ENCODE measurements around the gene LCA5. TPM values are rescaled to one million over a fixed set of nuclear protein-coding genes. Genes with fewer than 3 reads are reported as not detected.

Gene LCA5
- total RNA-seq, 4 donors from 2014 or later, result 5.2 to 11.5 (median 8.5) TPM

GRCh38 chr6:79506251-79506650, 31.0 kb downstream of the LCA5 start:
- no peak for DNase-seq (ENCODE audit: extremely low spot score)
- intact Hi-C loops (cut with DNase I), result no loop called here

GRCh38 chr6:79504372-79504771, 32.9 kb downstream of the LCA5 start:
- H3K36me3 ChIP-seq, result peaks cover 0 to 3% (median 0%) of the 10 kb centered on the region in 4 donors
- no peak overlapping the region for H3K27ac ChIP-seq (replicated peaks in 1 of 4)
- H3K27me3 ChIP-seq, result no peaks in the 10 kb centered on the region
- DNase-seq (ENCODE audit: extremely low spot score), result no peak
- no peak for TF ChIP-seq EP300 (IDR thresholded peaks at IDR 0.05)
- TF ChIP-seq POLR2AphosphoS5 (IDR thresholded peaks at IDR 0.05), result no peak
- no peak for TF ChIP-seq POLR2A (IDR thresholded peaks at IDR 0.05; ENCODE audit: low read depth)
- no peak for TF ChIP-seq CTCF (IDR thresholded peaks at IDR 0.05)
- WGBS, result 98% methylated on average over 2 of the region's 2 CpGs
- no peak overlapping the region for H3K4me3 ChIP-seq
- H3K4me1 ChIP-seq, result no peaks in the 10 kb centered on the region
- intact Hi-C loops (cut with DNase I), result no loop called here
- H3K9me3 ChIP-seq, result no peaks in the 10 kb centered on the region

More at GRCh38 chr6:79506251-79506650, 31.0 kb downstream of the LCA5 start:
- Histone ChIP-seq H3K27me3 (no peaks in the 10 kb centered on the region), H3K9me3 (no peaks in the 10 kb centered on the region), H3K27ac (replicated peaks in 1 of 4) (no peak overlapping the region), H3K36me3 (peaks cover 0 to 3% (median 0%) of the 10 kb centered on the region in 4 donors), H3K4me1 (no peaks in the 10 kb centered on the region), H3K4me3 (no peak overlapping the region)
- no peak for TF ChIP-seq POLR2AphosphoS5 (IDR thresholded peaks at IDR 0.05)
- TF ChIP-seq EP300 (IDR thresholded peaks at IDR 0.05), result no peak
- TF ChIP-seq POLR2A (IDR thresholded peaks at IDR 0.05; ENCODE audit: low read depth), result no peak
- TF ChIP-seq CTCF (IDR thresholded peaks at IDR 0.05), result no peak
- WGBS, result 93% methylated on average over 1 of the region's 1 CpG

GRCh38 chr6:79498842-79499241, 38.4 kb downstream of the LCA5 start:
- H3K27ac ChIP-seq (replicated peaks in 1 of 4), result no peak overlapping the region
- TF ChIP-seq CTCF (IDR thresholded peaks at IDR 0.05), result no peak
- TF ChIP-seq EP300 (IDR thresholded peaks at IDR 0.05), result no peak
- no peak for DNase-seq (ENCODE audit: extremely low spot score)
- no peak overlapping the region for H3K4me3 ChIP-seq
- no peaks in the 10 kb centered on the region for H3K27me3 ChIP-seq
- intact Hi-C loops (cut with DNase I), result no loop called here
- H3K4me1 ChIP-seq, result no peaks in the 10 kb centered on the region
- WGBS, result 64% methylated on average over 1 of the region's 1 CpG
- H3K36me3 ChIP-seq, result no peaks in the 10 kb centered on the region
- H3K9me3 ChIP-seq, result no peaks in the 10 kb centered on the region

GRCh38 chr6:79495246-79495645, 42.0 kb downstream of the LCA5 start:
- no peak overlapping the region for H3K27ac ChIP-seq (replicated peaks in 1 of 4)
- intact Hi-C loops (cut with DNase I), result no loop called here
- no peak for TF ChIP-seq CTCF (IDR thresholded peaks at IDR 0.05)
- TF ChIP-seq POLR2AphosphoS5 (IDR thresholded peaks at IDR 0.05), result no peak
- no peak for TF ChIP-seq POLR2A (IDR thresholded peaks at IDR 0.05; ENCODE audit: low read depth)
- TF ChIP-seq EP300 (IDR thresholded peaks at IDR 0.05), result no peak
- no peak for DNase-seq (ENCODE audit: extremely low spot score)
- no peaks in the 10 kb centered on the region for H3K4me1 ChIP-seq
- no peak overlapping the region for H3K4me3 ChIP-seq
- peaks cover 0 to 11% (median 6%) of the 10 kb centered on the region in 4 donors for H3K36me3 ChIP-seq
- H3K9me3 ChIP-seq, result no peaks in the 10 kb centered on the region
- H3K27me3 ChIP-seq, result no peaks in the 10 kb centered on the region
- WGBS, result 96% methylated on average over 10 of the region's 10 CpGs

- H3K4me3 ChIP-seq, result no peak overlapping the region
- no peak for DNase-seq (ENCODE audit: extremely low spot score)
- no peaks in the 10 kb centered on the region for H3K4me1 ChIP-seq
- intact Hi-C loops (cut with DNase I), result no loop called here
- no peaks in the 10 kb centered on the region for H3K27me3 ChIP-seq
- H3K27ac ChIP-seq (replicated peaks in 1 of 4), result no peak overlapping the region
- no peaks in the 10 kb centered on the region for H3K9me3 ChIP-seq
- WGBS, result 84% methylated on average over 5 of the region's 5 CpGs
- peaks cover 0 to 14% (median 6%) of the 10 kb centered on the region in 4 donors for H3K36me3 ChIP-seq
- TF ChIP-seq POLR2AphosphoS5 (IDR thresholded peaks at IDR 0.05) (no peak), CTCF (IDR thresholded peaks at IDR 0.05) (no peak), POLR2A (IDR thresholded peaks at IDR 0.05; ENCODE audit: low read depth) (no peak), EP300 (IDR thresholded peaks at IDR 0.05) (no peak)
Observed at GRCh38 chr6:79494841-79495240, 42.4 kb downstream of the LCA5 start.
